GM12891 (cell line): ENCODE measurements around the gene SRP72.

Experiments used
- PAX5 ChIP-seq: IDR thresholded peaks from 2 replicates; pipeline ENCODE4 v1.6.1; 2011; ENCODE audit warnings: low read length, moderate library complexity, mild to moderate bottlenecking; ENCODE audit not compliant: insufficient read depth, severe bottlenecking
- POLR2A ChIP-seq: IDR thresholded peaks from 2 replicates; pipeline ENCODE4 v1.6.1; 2011; ENCODE audit warnings: low read depth, low read length, control low read depth
- POLR2AphosphoS5 ChIP-seq: IDR thresholded peaks from 2 replicates; pipeline ENCODE4 v1.6.1; 2011; ENCODE audit warnings: low read depth, low read length, control low read depth
- TAF1 ChIP-seq: IDR thresholded peaks from 2 replicates; pipeline ENCODE4 v1.6.1; 2011; ENCODE audit warnings: low read depth, low read length, control low read depth

DNA sequence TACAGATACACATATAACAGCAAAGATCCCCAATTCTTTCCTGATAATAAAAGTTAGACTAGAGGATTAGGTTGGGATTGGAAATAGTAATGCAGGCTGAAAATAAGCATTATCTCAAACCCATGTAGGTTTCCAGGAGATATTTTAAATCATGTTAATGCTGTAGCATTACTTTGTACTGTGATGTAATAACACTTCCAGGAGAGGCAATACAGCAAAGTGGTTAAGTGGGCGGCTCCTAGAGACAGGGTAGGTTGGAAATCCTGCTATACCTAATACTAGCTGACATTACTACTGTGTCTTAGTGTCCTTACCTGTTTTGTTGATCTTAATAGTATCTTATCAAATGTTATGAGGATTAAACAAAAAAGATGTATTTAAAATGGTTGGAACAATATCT, 21.7 kb upstream of the SRP72 start:
- TF ChIP-seq POLR2A (no peak), TAF1 (no peak), POLR2AphosphoS5 (no peak), PAX5 (no peak)
